Peyer's patch (tissue), 4 donors: Measurements from ENCODE around the gene EIPR1. TPM values are rescaled to one million over a fixed set of nuclear protein-coding genes. Genes with fewer than 3 reads are reported as not detected.

Source experiments
- DNase-seq, 3 donors: peaks; one replicate each; pipeline ENCODE4 v3.0.0-alpha.2; 2017 to 2019
- H3K27ac ChIP-seq, 4 donors: fragments of 200-600 bp; sonication (generic); one replicate each; pipeline ENCODE4 v1.5.1; 2016 to 2019
- H3K27me3 ChIP-seq, 2 donors: fragments of 200-600 bp; sonication (generic); one replicate each; pipeline ENCODE4 v1.5.1; 2019
- H3K36me3 ChIP-seq, 3 donors: fragments of 200-600 bp; sonication (generic); one replicate each; pipeline ENCODE4 v1.5.1; 2016 to 2019
- H3K4me1 ChIP-seq, 4 donors: fragments of 200-600 bp; sonication (generic); one replicate each; pipeline ENCODE4 v1.5.1; 2016 to 2019
- H3K4me3 ChIP-seq, 4 donors: fragments of 200-600 bp; sonication (generic); 1 replicate in 3 of 4; 2 replicates in 1 of 4; pipeline ENCODE4 v1.5.1; 2016 to 2019; ENCODE audit warnings: mild to moderate bottlenecking in 1 of 4
- H3K9me3 ChIP-seq, 4 donors: fragments of 200-600 bp; sonication (generic); one replicate each; pipeline ENCODE4 v1.5.1; 2016 to 2019; ENCODE audit warnings: mild to moderate bottlenecking in 1 of 4
- CTCF ChIP-seq, 6 experiments: fragments of 450-650 bp in 4 of 6; fragments of 200-600 bp in 2 of 6; sonication (generic) in 1 of 6; IDR thresholded peaks; one replicate each; pipeline ENCODE4 v1.5.1; 2017 to 2019; ENCODE audit warnings: antibody characterized with exemption in 6 of 6, mild to moderate bottlenecking in 3 of 6, moderate library complexity in 1 of 6
- POLR2A ChIP-seq, 2 donors: fragments of 450-650 bp; IDR thresholded peaks; one replicate each; pipeline ENCODE4 v1.5.1; 2017; ENCODE audit warnings: antibody characterized with exemption in 2 of 2, mild to moderate bottlenecking in 2 of 2, moderate library complexity in 2 of 2
- total RNA-seq, 4 donors: library from RNA; depleted of rRNA; stranded (reverse); fragments of >200 nt; gene quantifications; one replicate each; pipeline ENCODE4 v1.1.0, GENCODE V29; 2016

EIPR1 gene
- total RNA-seq, 4 donors from 2014 or later: 23.4 to 94.1 (median 36.2) TPM

- Histone ChIP-seq H3K36me3 (peaks cover 0 to 61% (median 0%) of the 10 kb centered on the region in 3 donors), H3K4me3 (no peak overlapping the region), H3K4me1 (no peaks in the 10 kb centered on the region), H3K27ac (no peak overlapping the region), H3K9me3 (no peaks in the 10 kb centered on the region), H3K27me3 (no peaks in the 10 kb centered on the region)
- no peak for DNase-seq
- TF ChIP-seq POLR2A (IDR thresholded peaks at IDR 0.05) (no peak), CTCF (IDR thresholded peaks at IDR 0.05) (no peak)
Observed at GRCh38 chr2:3422161-3422779, 44.7 kb upstream of the EIPR1 start.

DNA sequence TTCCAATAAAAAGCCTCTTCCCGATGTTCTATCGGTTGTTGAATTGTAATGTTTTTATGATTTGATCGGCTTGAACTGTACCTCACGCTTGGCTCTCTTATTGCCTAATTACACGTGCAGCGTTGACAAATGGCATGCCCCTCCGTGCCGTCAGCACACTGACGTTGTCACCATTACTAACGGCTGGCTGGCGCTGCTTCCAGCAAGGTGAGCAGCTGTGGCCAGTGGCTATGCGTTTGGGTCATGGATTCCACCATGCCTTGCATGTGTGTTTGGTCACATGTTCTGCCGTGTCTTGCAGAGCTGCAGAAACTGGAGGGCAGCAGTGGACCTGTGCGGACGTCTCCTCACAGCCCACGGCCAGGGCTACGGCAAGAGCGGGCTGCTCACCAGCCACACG, 44.0 kb upstream of the EIPR1 start:
- Histone ChIP-seq H3K9me3 (no peaks in the 10 kb centered on the region), H3K36me3 (peaks cover 0 to 57% (median 0%) of the 10 kb centered on the region in 3 donors), H3K27me3 (no peaks in the 10 kb centered on the region), H3K4me3 (no peak overlapping the region), H3K27ac (no peak overlapping the region), H3K4me1 (no peaks in the 10 kb centered on the region)
- DNase-seq: no peak
- no peak for TF ChIP-seq CTCF (IDR thresholded peaks at IDR 0.05)
- TF ChIP-seq POLR2A (IDR thresholded peaks at IDR 0.05): no peak

DNA sequence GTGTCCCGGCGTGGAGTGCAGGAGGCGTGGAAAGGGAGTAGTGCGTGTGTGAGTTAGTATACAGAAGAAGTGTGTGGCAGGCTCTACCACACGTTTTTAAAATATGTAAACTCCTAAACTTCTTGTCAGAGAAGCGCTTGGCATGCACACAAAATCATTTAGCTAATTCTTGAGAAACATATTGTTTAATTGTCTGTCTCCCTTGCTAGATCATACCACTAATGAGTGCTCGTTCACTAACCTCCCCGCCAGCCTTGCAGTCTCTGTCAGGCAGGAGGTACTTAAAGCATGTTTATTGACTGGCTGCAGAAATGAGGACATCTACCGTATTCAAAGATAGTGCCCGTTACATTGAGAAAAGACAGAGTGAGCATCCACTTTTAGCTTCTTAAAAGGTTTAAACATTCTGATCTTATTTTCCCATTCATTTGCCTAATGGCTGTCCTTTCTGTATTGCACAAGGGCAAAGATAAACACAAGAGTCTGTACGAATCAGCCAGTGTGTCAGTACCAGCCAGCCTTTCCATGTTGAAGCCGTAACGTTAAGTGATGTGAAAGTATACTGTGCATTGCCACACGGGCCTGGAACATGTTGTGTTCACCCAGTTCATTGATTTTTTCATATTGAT, 43.3 kb upstream of the EIPR1 start:
- no peaks in the 10 kb centered on the region for H3K9me3 ChIP-seq
- H3K4me3 ChIP-seq: no peak overlapping the region
- no peaks in the 10 kb centered on the region for H3K27me3 ChIP-seq
- H3K4me1 ChIP-seq: no peaks in the 10 kb centered on the region
- TF ChIP-seq POLR2A (IDR thresholded peaks at IDR 0.05): no peak
- no peak for TF ChIP-seq CTCF (IDR thresholded peaks at IDR 0.05)
- DNase-seq: no peak
- H3K36me3 ChIP-seq: peaks cover 0 to 50% (median 0%) of the 10 kb centered on the region in 3 donors
- no peak overlapping the region for H3K27ac ChIP-seq

GRCh38 chr2:3420076-3420768, 42.6 kb upstream of the EIPR1 start:
- DNase-seq: no peak
- TF ChIP-seq POLR2A (IDR thresholded peaks at IDR 0.05): no peak
- no peak for TF ChIP-seq CTCF (IDR thresholded peaks at IDR 0.05)
- H3K27ac ChIP-seq: no peak overlapping the region
- no peaks in the 10 kb centered on the region for H3K4me1 ChIP-seq
- H3K27me3 ChIP-seq: no peaks in the 10 kb centered on the region
- H3K4me3 ChIP-seq: no peak overlapping the region
- peaks cover 0 to 44% (median 0%) of the 10 kb centered on the region in 3 donors for H3K36me3 ChIP-seq
- no peaks in the 10 kb centered on the region for H3K9me3 ChIP-seq

GRCh38 chr2:3418766-3419404, 41.3 kb upstream of the EIPR1 start:
- Histone ChIP-seq H3K4me1 (no peaks in the 10 kb centered on the region), H3K27me3 (no peaks in the 10 kb centered on the region), H3K4me3 (no peak overlapping the region), H3K27ac (no peak overlapping the region), H3K36me3 (peaks cover 0 to 47% (median 0%) of the 10 kb centered on the region in 3 donors), H3K9me3 (no peaks in the 10 kb centered on the region)
- no peak for TF ChIP-seq CTCF (IDR thresholded peaks at IDR 0.05)
- TF ChIP-seq POLR2A (IDR thresholded peaks at IDR 0.05): no peak
- no peak for DNase-seq
